ENCODE data around the gene HHATL. TPM values are rescaled to one million over a fixed set of nuclear protein-coding genes. Genes with fewer than 3 reads are reported as not detected.

Gene HHATL
- total and polyA plus RNA-seq, 8 donors: 0.81 to 6.9 (median 0.90) TPM; not detected in 5

GRCh38 chr3:42656680-42657610 is 45.7 kb downstream of the HHATL start:
- no peaks in the 10 kb centered on the region for H3K27me3 ChIP-seq
- intact Hi-C loops (cut with DNase I; ENCODE audit: low total_unique reads): loop anchor here (10.0 kb wide), 1 partner anchor 88 kb away; no protein-coding TSS in a partner anchor
- TF ChIP-seq POLR2AphosphoS5 (IDR thresholded peaks at IDR 0.05): no peak
- no peak for TF ChIP-seq CTCF (IDR thresholded peaks at IDR 0.05)
- TF ChIP-seq EP300 (IDR thresholded peaks at IDR 0.05): no peak
- no peak for TF ChIP-seq POLR2A (IDR thresholded peaks at IDR 0.05)
- WGBS, 5 donors: 79 to 84% (median 81%) methylated on average over 4 to 9 of the region's 9 CpGs
- H3K9me3 ChIP-seq: no peaks in the 10 kb centered on the region
- H3K27ac ChIP-seq: peak overlapping the region; percentile 9 to 94 (median 91)
- peaks cover 11 to 46% (median 36%) of the 10 kb centered on the region in 4 donors for H3K36me3 ChIP-seq
- no peak for DNase-seq
- no peak overlapping the region for H3K4me3 ChIP-seq
- peaks cover 38 to 78% (median 57%) of the 10 kb centered on the region in 4 donors for H3K4me1 ChIP-seq

- Histone ChIP-seq H3K27ac (peak overlapping the region; percentile 25 to 94 (median 91)), H3K27me3 (no peaks in the 10 kb centered on the region), H3K36me3 (peaks cover 11 to 39% (median 32%) of the 10 kb centered on the region in 4 donors), H3K4me1 (peaks cover 46 to 86% (median 65%) of the 10 kb centered on the region in 4 donors), H3K4me3 (peak overlapping the region in 2 of 4 donors; percentile 80 to 82), H3K9me3 (no peaks in the 10 kb centered on the region)
- 76 to 86% (median 76%) methylated on average over 6 of the region's 6 CpGs for WGBS, 5 donors
- intact Hi-C loops (cut with DNase I; ENCODE audit: low total_unique reads): loop anchor here (10.0 kb wide), 1 partner anchor 89 kb away; no protein-coding TSS in a partner anchor
- DNase-seq: no peak
- TF ChIP-seq CTCF (IDR thresholded peaks at IDR 0.05) (no peak), POLR2A (IDR thresholded peaks at IDR 0.05) (no peak), EP300 (IDR thresholded peaks at IDR 0.05) (no peak), POLR2AphosphoS5 (IDR thresholded peaks at IDR 0.05) (peak in 1 of 3 donors; percentile 26)
Observed at GRCh38 chr3:42655980-42656679, 46.5 kb downstream of the HHATL start.

- H3K36me3 ChIP-seq: peaks cover 11 to 39% (median 29%) of the 10 kb centered on the region in 4 donors
- 28 to 50% (median 43%) methylated on average over 3 to 4 of the region's 4 CpGs for WGBS, 5 donors
- H3K4me3 ChIP-seq: peak overlapping the region; percentile 72 to 84 (median 81)
- no peaks in the 10 kb centered on the region for H3K27me3 ChIP-seq
- H3K9me3 ChIP-seq: no peaks in the 10 kb centered on the region
- H3K4me1 ChIP-seq: peaks cover 48 to 90% (median 67%) of the 10 kb centered on the region in 4 donors
- peak overlapping the region; percentile 78 to 94 (median 91) for H3K27ac ChIP-seq
- intact Hi-C loops (cut with DNase I; ENCODE audit: low total_unique reads): loop anchor here (10.0 kb wide), 1 partner anchor 89 kb away; no protein-coding TSS in a partner anchor
- no peak for TF ChIP-seq POLR2A (IDR thresholded peaks at IDR 0.05)
- TF ChIP-seq POLR2AphosphoS5 (IDR thresholded peaks at IDR 0.05): no peak
- no peak for TF ChIP-seq EP300 (IDR thresholded peaks at IDR 0.05)
- no peak for TF ChIP-seq CTCF (IDR thresholded peaks at IDR 0.05)
- peak; percentile 42 to 60 for DNase-seq
Observed at GRCh38 chr3:42655331-42655888, 47.2 kb downstream of the HHATL start.
